Fibroblast of lung (primary cell): Measurements from ENCODE around the gene CDCP2.

Experiments used
- CTCF ChIP-seq, 2 donors: IDR thresholded peaks in 1 of 2; conservative IDR thresholded peaks in 1 of 2; 1 replicate in 1 of 2; 2 replicates in 1 of 2; pipeline ENCODE4 v1.5.1; 2011 to 2012; ENCODE audit warnings: low read length in 2 of 2, control low read depth in 1 of 2, inconsistent platforms in 1 of 2, low read depth in 1 of 2, mild to moderate bottlenecking in 1 of 2
- EZH2 ChIP-seq: IDR thresholded peaks from 2 replicates; pipeline ENCODE4 v1.5.1; 2012; ENCODE audit warnings: low read length, control low read depth, mild to moderate bottlenecking; ENCODE audit errors: missing control alignments

GRCh38 chr1:54084794-54085193, 68.0 kb downstream of the CDCP2 start:
- TF ChIP-seq CTCF (conservative IDR thresholded peaks at IDR 0.05 in 1 of 2, IDR thresholded peaks at IDR 0.05 in 1 of 2; ENCODE audit: low read depth in 1 of 2, low read length in 2 of 2), result no peak
- TF ChIP-seq EZH2, result no peak
